Neuron (in vitro differentiated cells): ENCODE measurements around the gene MTREX.

Source experiments
- H2AFZ ChIP-seq: one replicate; pipeline ENCODE4 v1.6.1; 2013; ENCODE audit warnings: low read depth, mild to moderate bottlenecking, inconsistent platforms, low read length, moderate library complexity
- H3K27me3 ChIP-seq: one replicate; pipeline ENCODE4 v1.6.1; 2013; ENCODE audit warnings: low read length; ENCODE audit not compliant: insufficient read depth
- H3K36me3 ChIP-seq: one replicate; pipeline ENCODE4 v1.6.1; 2013; ENCODE audit warnings: low read length; ENCODE audit not compliant: insufficient read depth
- H3K4me1 ChIP-seq: one replicate; pipeline ENCODE4 v1.6.1; 2013; ENCODE audit warnings: low read length; ENCODE audit not compliant: insufficient read depth
- H3K4me3 ChIP-seq: 2 replicates; pipeline ENCODE4 v1.5.1; 2013; ENCODE audit warnings: mild to moderate bottlenecking, low read length, moderate library complexity
- H3K9me3 ChIP-seq: one replicate; pipeline ENCODE4 v1.6.1; 2013; ENCODE audit warnings: low read length

Gene MTREX

GRCh38 chr5:55451976-55452375 is 144.2 kb downstream of the MTREX start:
- Histone ChIP-seq H2AFZ (no peak overlapping the region), H3K4me1 (no peaks in the 10 kb centered on the region), H3K36me3 (no peaks in the 10 kb centered on the region), H3K9me3 (no peaks in the 10 kb centered on the region), H3K27me3 (no peaks in the 10 kb centered on the region), H3K4me3 (no peak overlapping the region)

- no peaks in the 10 kb centered on the region for H3K27me3 ChIP-seq
- H3K9me3 ChIP-seq: no peaks in the 10 kb centered on the region
- no peaks in the 10 kb centered on the region for H3K36me3 ChIP-seq
- H2AFZ ChIP-seq: no peak overlapping the region
- H3K4me3 ChIP-seq: no peak overlapping the region
- no peaks in the 10 kb centered on the region for H3K4me1 ChIP-seq
Measured at GRCh38 chr5:55453211-55453610, 145.4 kb downstream of the MTREX start.

DNA sequence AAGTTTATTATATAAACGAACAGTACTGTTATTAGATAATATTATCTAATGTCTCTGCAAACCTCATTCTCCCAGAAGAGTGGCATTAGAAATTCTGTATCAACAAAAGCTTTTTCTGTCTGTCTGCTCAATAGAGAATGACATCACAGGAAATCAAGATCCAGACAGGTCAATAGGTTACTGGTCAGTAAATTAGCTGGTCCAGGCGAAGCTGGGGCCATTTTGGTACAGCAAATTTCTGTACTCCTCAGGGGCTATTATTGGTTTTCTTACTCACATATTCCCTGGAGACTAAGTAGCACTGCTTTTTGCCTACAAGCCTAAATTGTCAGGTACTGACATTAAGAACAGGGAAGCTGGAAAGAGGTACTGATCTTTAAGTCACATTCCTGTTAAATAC is 146.5 kb downstream of the MTREX start:
- H3K4me1 ChIP-seq: no peaks in the 10 kb centered on the region
- H3K9me3 ChIP-seq: no peaks in the 10 kb centered on the region
- no peaks in the 10 kb centered on the region for H3K27me3 ChIP-seq
- no peak overlapping the region for H3K4me3 ChIP-seq
- no peaks in the 10 kb centered on the region for H3K36me3 ChIP-seq
- no peak overlapping the region for H2AFZ ChIP-seq

DNA sequence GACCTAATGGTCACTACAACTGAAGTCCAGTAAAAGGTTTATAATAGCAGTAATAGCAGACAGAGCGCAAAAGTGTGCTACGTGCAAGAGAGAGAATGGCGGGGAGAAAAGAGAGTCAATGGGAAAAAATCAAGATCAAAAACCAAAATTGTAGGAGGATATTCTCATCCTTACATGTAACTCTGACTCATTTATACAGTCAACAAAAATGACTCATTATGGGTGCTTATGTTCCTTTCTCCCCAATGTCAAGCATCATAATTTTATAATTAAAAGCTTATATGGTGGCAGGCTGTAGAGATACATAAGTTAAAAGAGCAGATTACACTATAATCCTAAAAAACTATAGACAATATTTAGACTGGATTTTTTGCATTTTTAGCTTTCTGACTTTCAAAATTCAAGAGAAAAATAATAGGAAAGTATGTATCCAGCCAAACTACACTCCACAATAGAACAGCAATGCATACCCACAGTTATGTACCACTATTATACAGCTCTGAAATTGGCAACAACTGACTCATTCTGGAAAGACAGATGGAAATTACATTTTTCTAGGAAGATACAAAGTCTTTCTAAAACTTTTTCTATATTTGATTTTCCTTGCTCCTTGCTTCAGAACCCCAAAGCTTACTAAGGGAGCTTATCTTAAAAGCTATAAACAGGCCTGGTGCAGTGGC is 148.6 kb downstream of the MTREX start:
- Histone ChIP-seq H3K27me3 (no peaks in the 10 kb centered on the region), H3K4me3 (no peak overlapping the region), H3K36me3 (no peaks in the 10 kb centered on the region), H3K4me1 (peaks cover 3% of the 10 kb centered on the region), H3K9me3 (no peaks in the 10 kb centered on the region), H2AFZ (no peak overlapping the region)

DNA sequence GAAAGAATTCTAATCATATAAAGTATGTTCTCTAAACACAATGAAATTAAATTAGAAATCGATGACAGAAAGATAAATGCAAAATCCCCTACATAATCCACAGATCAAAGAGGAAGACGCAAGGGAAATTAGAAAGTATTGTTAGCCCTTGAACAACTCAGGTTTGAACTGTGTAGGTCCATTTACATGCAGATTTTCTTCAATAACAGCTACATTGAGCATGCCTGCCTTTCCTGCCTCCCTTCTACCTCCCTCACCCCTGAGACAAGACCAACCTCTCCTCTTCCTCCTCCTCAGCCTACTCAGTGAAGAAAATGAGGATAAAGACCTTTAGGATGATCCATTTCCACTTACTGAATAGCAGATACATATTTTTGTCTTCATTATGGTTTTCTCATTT is 151.8 kb downstream of the MTREX start:
- H3K36me3 ChIP-seq: no peaks in the 10 kb centered on the region
- H3K27me3 ChIP-seq: no peaks in the 10 kb centered on the region
- H2AFZ ChIP-seq: no peak overlapping the region
- no peaks in the 10 kb centered on the region for H3K9me3 ChIP-seq
- H3K4me1 ChIP-seq: peaks cover 3% of the 10 kb centered on the region
- no peak overlapping the region for H3K4me3 ChIP-seq

- no peaks in the 10 kb centered on the region for H3K36me3 ChIP-seq
Measured at GRCh38 chr5:55463613-55464012, 155.8 kb downstream of the MTREX start.

GRCh38 chr5:55467862-55468551 is 160.2 kb downstream of the MTREX start:
- Histone ChIP-seq H3K9me3 (no peaks in the 10 kb centered on the region), H3K4me1 (no peaks in the 10 kb centered on the region), H3K27me3 (no peaks in the 10 kb centered on the region), H2AFZ (no peak overlapping the region), H3K4me3 (no peak overlapping the region), H3K36me3 (no peaks in the 10 kb centered on the region)

More at GRCh38 chr5:55463613-55464012, 155.8 kb downstream of the MTREX start:
- no peaks in the 10 kb centered on the region for H3K9me3 ChIP-seq
- no peaks in the 10 kb centered on the region for H3K27me3 ChIP-seq
- no peak overlapping the region for H3K4me3 ChIP-seq
- H3K4me1 ChIP-seq: peaks cover 3% of the 10 kb centered on the region
- no peak overlapping the region for H2AFZ ChIP-seq

DNA sequence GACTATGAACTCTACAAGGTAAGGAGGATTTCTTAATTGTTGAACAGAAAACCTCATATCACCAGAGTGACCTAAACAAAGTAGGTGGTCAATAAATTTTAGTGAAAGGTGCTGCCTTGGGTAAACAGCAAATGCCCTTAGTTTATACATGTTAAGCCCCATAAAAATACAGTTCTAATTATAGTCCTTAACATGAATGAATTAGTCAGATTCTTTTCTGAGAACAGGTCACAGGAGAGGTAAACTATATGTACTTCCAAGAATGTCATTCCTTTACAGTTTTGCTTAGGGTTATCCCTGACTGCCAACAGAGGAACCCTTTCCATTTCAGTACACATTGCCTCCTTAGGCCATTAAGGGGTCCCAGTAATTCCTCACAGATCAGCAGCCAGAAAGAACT is 162.1 kb downstream of the MTREX start:
- no peaks in the 10 kb centered on the region for H3K36me3 ChIP-seq

GRCh38 chr5:55470282-55470681 is 162.5 kb downstream of the MTREX start:
- no peaks in the 10 kb centered on the region for H3K27me3 ChIP-seq
- H3K4me1 ChIP-seq: no peaks in the 10 kb centered on the region

More for the DNA sequence above, 162.1 kb downstream of the MTREX start:
- Histone ChIP-seq H3K27me3 (no peaks in the 10 kb centered on the region), H3K4me3 (no peak overlapping the region), H3K4me1 (no peaks in the 10 kb centered on the region), H3K9me3 (no peaks in the 10 kb centered on the region), H2AFZ (no peak overlapping the region)

DNA sequence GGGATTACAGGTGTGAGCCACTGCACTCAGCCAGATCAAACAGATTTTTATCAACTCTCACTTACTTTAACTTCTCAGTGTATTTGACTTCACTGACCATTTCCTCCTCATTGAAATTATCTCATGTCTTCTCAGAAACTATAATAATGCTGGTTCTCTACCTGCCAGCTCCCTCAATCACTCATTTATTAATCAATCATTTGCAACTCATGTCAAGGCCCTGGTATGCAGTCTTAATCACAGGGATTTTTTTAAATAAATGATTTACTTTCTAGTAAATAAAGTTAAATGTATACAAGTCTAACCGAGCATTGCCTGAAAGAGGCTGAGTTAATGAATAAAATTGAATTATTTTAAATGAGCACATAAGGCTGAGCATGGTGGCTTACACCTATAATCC is 163.7 kb downstream of the MTREX start:
- Histone ChIP-seq H3K9me3 (no peaks in the 10 kb centered on the region), H3K4me3 (no peak overlapping the region), H3K27me3 (no peaks in the 10 kb centered on the region), H2AFZ (no peak overlapping the region), H3K36me3 (no peaks in the 10 kb centered on the region), H3K4me1 (no peaks in the 10 kb centered on the region)

More at GRCh38 chr5:55470282-55470681, 162.5 kb downstream of the MTREX start:
- Histone ChIP-seq H2AFZ (no peak overlapping the region), H3K4me3 (no peak overlapping the region), H3K36me3 (no peaks in the 10 kb centered on the region), H3K9me3 (no peaks in the 10 kb centered on the region)

GRCh38 chr5:55472642-55473041 is 164.9 kb downstream of the MTREX start:
- no peaks in the 10 kb centered on the region for H3K27me3 ChIP-seq
- H3K9me3 ChIP-seq: no peaks in the 10 kb centered on the region
- no peak overlapping the region for H2AFZ ChIP-seq
- no peaks in the 10 kb centered on the region for H3K4me1 ChIP-seq
- no peaks in the 10 kb centered on the region for H3K36me3 ChIP-seq
- no peak overlapping the region for H3K4me3 ChIP-seq
